ENCODE data around the gene HPGDS. TPM values are rescaled to one million over a fixed set of nuclear protein-coding genes. Genes with fewer than 3 reads are reported as not detected.
A peak's percentile ranks its signal among the peaks of the same experiment; 100 is the strongest.
"Not testable (repeated sequence)": the region's sequence is repeated elsewhere in the genome, so short reads cannot be mapped to it uniquely, and the experiment has no call there.

The HPGDS gene
- total RNA-seq, 2 donors from 2014 or later = not detected

- not testable (repeated sequence) for H3K27ac Mint-ChIP-seq; H3K27me3 Mint-ChIP-seq (ENCODE audit: low read depth)
Observed at GRCh38 chr4:94295473-94295872, 47.2 kb downstream of the HPGDS start.

GRCh38 chr4:94293981-94294380 is 48.7 kb downstream of the HPGDS start:
- not testable (repeated sequence) for H3K36me3 Mint-ChIP-seq (ENCODE audit: insufficient read depth in 2 of 2); H3K4me1 Mint-ChIP-seq (ENCODE audit: low read depth); H3K27me3 Mint-ChIP-seq (ENCODE audit: low read depth); DNase-seq; H3K27ac Mint-ChIP-seq; H3K9me3 Mint-ChIP-seq; ATAC-seq (replicated peaks in 1 of 2); H3K4me3 Mint-ChIP-seq

More at GRCh38 chr4:94295473-94295872, 47.2 kb downstream of the HPGDS start:
- not testable (repeated sequence) for H3K9me3 Mint-ChIP-seq; DNase-seq; H3K4me3 Mint-ChIP-seq; ATAC-seq (replicated peaks in 1 of 2); H3K36me3 Mint-ChIP-seq (ENCODE audit: insufficient read depth in 2 of 2); H3K4me1 Mint-ChIP-seq (ENCODE audit: low read depth)

GRCh38 chr4:94290245-94290644 is 52.4 kb downstream of the HPGDS start:
- DNase-seq = no peak
- ATAC-seq (replicated peaks in 1 of 2) = no peak
- H3K27ac Mint-ChIP-seq = no peak overlapping the region
- no peak overlapping the region for H3K4me3 Mint-ChIP-seq
- no peaks in the 10 kb centered on the region for H3K27me3 Mint-ChIP-seq (ENCODE audit: low read depth)
- H3K4me1 Mint-ChIP-seq (ENCODE audit: low read depth) = peaks cover 5% of the 10 kb centered on the region
- no peaks in the 10 kb centered on the region for H3K9me3 Mint-ChIP-seq
- peaks cover 5 to 13% of the 10 kb centered on the region in 2 donors for H3K36me3 Mint-ChIP-seq (ENCODE audit: insufficient read depth in 2 of 2)

- H3K9me3 Mint-ChIP-seq = no peaks in the 10 kb centered on the region
Observed at GRCh38 chr4:94285666-94286065, 57.0 kb downstream of the HPGDS start.

GRCh38 chr4:94284889-94285288 is 57.7 kb downstream of the HPGDS start:
- peaks cover 11% of the 10 kb centered on the region for H3K4me1 Mint-ChIP-seq (ENCODE audit: low read depth)
- no peak overlapping the region for H3K4me3 Mint-ChIP-seq
- DNase-seq = no peak
- no peaks in the 10 kb centered on the region for H3K27me3 Mint-ChIP-seq (ENCODE audit: low read depth)
- no peak overlapping the region for H3K27ac Mint-ChIP-seq
- no peak for ATAC-seq (replicated peaks in 1 of 2)
- peaks cover 7 to 27% of the 10 kb centered on the region in 2 donors for H3K36me3 Mint-ChIP-seq (ENCODE audit: insufficient read depth in 2 of 2)
- H3K9me3 Mint-ChIP-seq = no peaks in the 10 kb centered on the region

More at GRCh38 chr4:94285666-94286065, 57.0 kb downstream of the HPGDS start:
- Mint-ChIP-seq H3K4me1 (ENCODE audit: low read depth) (peaks cover 11% of the 10 kb centered on the region), H3K27me3 (ENCODE audit: low read depth) (no peaks in the 10 kb centered on the region), H3K36me3 (ENCODE audit: insufficient read depth in 2 of 2) (peaks cover 7 to 26% of the 10 kb centered on the region in 2 donors), H3K4me3 (no peak overlapping the region), H3K27ac (peak overlapping the region; percentile 9)
- DNase-seq (no peak), ATAC-seq (replicated peaks in 1 of 2) (no peak)

- H3K27ac Mint-ChIP-seq = no peak overlapping the region
- peaks cover 2 to 36% of the 10 kb centered on the region in 2 donors for H3K36me3 Mint-ChIP-seq (ENCODE audit: insufficient read depth in 2 of 2)
- H3K27me3 Mint-ChIP-seq (ENCODE audit: low read depth) = no peaks in the 10 kb centered on the region
- ATAC-seq (replicated peaks in 1 of 2) = no peak
- H3K4me3 Mint-ChIP-seq = no peak overlapping the region
- no peak for DNase-seq
- H3K9me3 Mint-ChIP-seq = no peaks in the 10 kb centered on the region
- H3K4me1 Mint-ChIP-seq (ENCODE audit: low read depth) = no peaks in the 10 kb centered on the region
Observed at GRCh38 chr4:94278781-94279180, 63.9 kb downstream of the HPGDS start.

- H3K36me3 Mint-ChIP-seq (ENCODE audit: insufficient read depth in 2 of 2) = peaks cover 0 to 29% of the 10 kb centered on the region in 2 donors
- H3K27ac Mint-ChIP-seq = no peak overlapping the region
- no peak for ATAC-seq (replicated peaks in 1 of 2)
Observed at GRCh38 chr4:94277534-94277933, 65.1 kb downstream of the HPGDS start.

GRCh38 chr4:94276204-94276603 is 66.4 kb downstream of the HPGDS start:
- Mint-ChIP-seq H3K27me3 (ENCODE audit: low read depth) (no peaks in the 10 kb centered on the region), H3K9me3 (no peaks in the 10 kb centered on the region), H3K4me3 (no peak overlapping the region), H3K36me3 (ENCODE audit: insufficient read depth in 2 of 2) (peaks cover 0 to 30% of the 10 kb centered on the region in 2 donors), H3K4me1 (ENCODE audit: low read depth) (peaks cover under 1% of the 10 kb centered on the region), H3K27ac (no peak overlapping the region)
- no peak for DNase-seq
- no peak for ATAC-seq (replicated peaks in 1 of 2)

More at GRCh38 chr4:94277534-94277933, 65.1 kb downstream of the HPGDS start:
- H3K4me1 Mint-ChIP-seq (ENCODE audit: low read depth) = no peaks in the 10 kb centered on the region
- no peaks in the 10 kb centered on the region for H3K9me3 Mint-ChIP-seq
- DNase-seq = no peak
- H3K27me3 Mint-ChIP-seq (ENCODE audit: low read depth) = no peaks in the 10 kb centered on the region
- H3K4me3 Mint-ChIP-seq = no peak overlapping the region

GRCh38 chr4:94274912-94275311 is 67.7 kb downstream of the HPGDS start:
- ATAC-seq (replicated peaks in 1 of 2) = no peak
- Mint-ChIP-seq H3K36me3 (ENCODE audit: insufficient read depth in 2 of 2) (peaks cover 0 to 25% of the 10 kb centered on the region in 2 donors), H3K4me3 (no peak overlapping the region), H3K4me1 (ENCODE audit: low read depth) (peaks cover 6% of the 10 kb centered on the region), H3K9me3 (no peaks in the 10 kb centered on the region), H3K27ac (no peak overlapping the region), H3K27me3 (ENCODE audit: low read depth) (no peaks in the 10 kb centered on the region)
- no peak for DNase-seq

GRCh38 chr4:94271248-94271647 is 71.4 kb downstream of the HPGDS start:
- no peak overlapping the region for H3K4me3 Mint-ChIP-seq
- peak overlapping the region; percentile 66 for H3K27ac Mint-ChIP-seq
- peaks cover 0 to 5% of the 10 kb centered on the region in 2 donors for H3K36me3 Mint-ChIP-seq (ENCODE audit: insufficient read depth in 2 of 2)
- H3K9me3 Mint-ChIP-seq = no peaks in the 10 kb centered on the region
- DNase-seq (no peak), ATAC-seq (replicated peaks in 1 of 2) (no peak)
- no peaks in the 10 kb centered on the region for H3K27me3 Mint-ChIP-seq (ENCODE audit: low read depth)
- H3K4me1 Mint-ChIP-seq (ENCODE audit: low read depth) = peaks cover 11% of the 10 kb centered on the region

GRCh38 chr4:94267037-94267436 is 75.6 kb downstream of the HPGDS start:
- H3K4me1 Mint-ChIP-seq (ENCODE audit: low read depth) = peaks cover 11% of the 10 kb centered on the region
- DNase-seq = no peak
- peaks cover 0 to 6% of the 10 kb centered on the region in 2 donors for H3K36me3 Mint-ChIP-seq (ENCODE audit: insufficient read depth in 2 of 2)
- no peaks in the 10 kb centered on the region for H3K9me3 Mint-ChIP-seq
- no peaks in the 10 kb centered on the region for H3K27me3 Mint-ChIP-seq (ENCODE audit: low read depth)
- ATAC-seq (replicated peaks in 1 of 2) = no peak
- peak overlapping the region; percentile 71 for H3K27ac Mint-ChIP-seq
- no peak overlapping the region for H3K4me3 Mint-ChIP-seq

- H3K36me3 Mint-ChIP-seq (ENCODE audit: insufficient read depth in 2 of 2) = peaks cover 4 to 8% of the 10 kb centered on the region in 2 donors
Observed at GRCh38 chr4:94262163-94263016, 80.2 kb downstream of the HPGDS start.

GRCh38 chr4:94256828-94257227 is 85.8 kb downstream of the HPGDS start:
- Mint-ChIP-seq H3K36me3 (ENCODE audit: insufficient read depth in 2 of 2) (peaks cover 2 to 15% of the 10 kb centered on the region in 2 donors), H3K4me1 (ENCODE audit: low read depth) (peaks cover 12% of the 10 kb centered on the region), H3K27me3 (ENCODE audit: low read depth) (no peaks in the 10 kb centered on the region), H3K4me3 (no peak overlapping the region), H3K9me3 (no peaks in the 10 kb centered on the region), H3K27ac (no peak overlapping the region)
- ATAC-seq (replicated peaks in 1 of 2) (no peak), DNase-seq (no peak)

More at GRCh38 chr4:94262163-94263016, 80.2 kb downstream of the HPGDS start:
- DNase-seq (no peak), ATAC-seq (replicated peaks in 1 of 2) (no peak)
- no peak overlapping the region for H3K27ac Mint-ChIP-seq
- H3K4me3 Mint-ChIP-seq = no peak overlapping the region
- no peaks in the 10 kb centered on the region for H3K27me3 Mint-ChIP-seq (ENCODE audit: low read depth)
- H3K9me3 Mint-ChIP-seq = no peaks in the 10 kb centered on the region
- H3K4me1 Mint-ChIP-seq (ENCODE audit: low read depth) = peaks cover 4% of the 10 kb centered on the region
